HG03103 (cell line): ENCODE data around the gene DLG5.

Source experiments
- ATAC-seq: cut with Tn5 transposase; IDR thresholded peaks from one replicate; pipeline ENCODE4 v1.9.1; 2021; ENCODE audit warnings: low read depth; ENCODE audit not compliant: unreplicated experiment

The DLG5 gene

DNA sequence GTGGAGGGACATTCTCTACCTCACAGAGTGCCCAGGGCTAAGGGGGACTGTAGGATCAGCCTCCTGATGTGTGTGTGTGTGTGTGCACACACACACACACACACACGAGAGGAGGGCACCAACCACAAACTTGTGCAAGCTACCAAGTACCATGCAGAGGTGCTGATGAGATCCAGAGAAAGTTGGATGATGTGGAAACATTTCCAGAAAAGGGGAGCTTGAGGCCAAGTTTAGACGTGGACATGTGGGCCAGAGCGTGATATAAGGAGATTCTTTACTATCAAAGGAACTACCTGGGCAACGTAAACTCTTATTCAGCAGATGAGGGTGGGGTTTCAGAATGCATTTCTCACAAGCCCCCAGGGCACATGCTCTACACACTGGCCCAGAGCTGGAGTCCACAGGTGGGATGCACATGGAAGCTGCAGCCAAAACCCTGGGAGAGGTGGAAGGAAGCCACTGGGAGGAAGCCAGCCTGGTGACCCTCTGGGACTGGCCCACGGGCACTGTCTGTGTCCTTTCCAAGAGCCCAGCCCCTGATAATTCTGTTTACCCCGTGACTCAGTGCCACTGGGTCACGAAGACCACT is 53.5 kb downstream of the DLG5 start:
- ATAC-seq: no peak

DNA sequence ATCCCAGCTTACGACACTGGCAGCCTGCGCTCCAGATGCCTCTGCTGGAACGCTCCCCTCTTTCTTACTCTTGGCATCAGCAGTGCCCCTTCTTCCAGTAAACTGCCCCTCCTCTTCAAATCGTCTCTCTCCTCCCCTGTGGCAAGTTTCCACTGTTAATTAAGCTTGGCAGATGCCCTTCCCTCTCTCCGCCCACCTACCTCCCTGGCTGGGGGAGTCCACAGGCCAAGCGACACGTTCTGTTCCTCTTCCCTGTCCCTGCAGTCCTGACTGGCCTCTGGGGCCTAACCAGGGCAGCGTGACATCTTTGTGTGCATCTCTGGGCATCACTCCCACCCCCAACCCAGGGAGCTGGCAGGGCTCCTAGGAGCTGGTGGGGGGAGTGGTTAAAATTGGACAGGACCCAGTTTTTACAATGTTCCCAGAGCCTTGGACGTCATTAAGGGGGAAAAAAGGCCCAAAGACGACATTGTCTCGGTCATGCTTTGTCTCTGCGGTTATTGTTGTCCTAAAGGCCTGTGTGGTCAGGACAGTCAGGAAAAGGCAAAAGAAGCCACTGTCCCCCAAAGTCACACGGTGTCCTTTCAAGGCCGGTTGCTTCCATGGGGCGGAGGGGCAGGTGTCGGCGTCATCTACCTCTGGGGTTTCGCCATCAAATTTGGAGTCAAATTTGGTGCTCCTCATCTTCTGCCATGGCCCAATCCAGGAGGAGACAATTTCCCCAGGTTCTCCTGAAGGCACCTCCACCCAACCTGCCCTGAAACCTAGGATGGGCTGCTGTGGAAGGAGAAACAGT is 54.2 kb downstream of the DLG5 start:
- ATAC-seq: no peak

DNA sequence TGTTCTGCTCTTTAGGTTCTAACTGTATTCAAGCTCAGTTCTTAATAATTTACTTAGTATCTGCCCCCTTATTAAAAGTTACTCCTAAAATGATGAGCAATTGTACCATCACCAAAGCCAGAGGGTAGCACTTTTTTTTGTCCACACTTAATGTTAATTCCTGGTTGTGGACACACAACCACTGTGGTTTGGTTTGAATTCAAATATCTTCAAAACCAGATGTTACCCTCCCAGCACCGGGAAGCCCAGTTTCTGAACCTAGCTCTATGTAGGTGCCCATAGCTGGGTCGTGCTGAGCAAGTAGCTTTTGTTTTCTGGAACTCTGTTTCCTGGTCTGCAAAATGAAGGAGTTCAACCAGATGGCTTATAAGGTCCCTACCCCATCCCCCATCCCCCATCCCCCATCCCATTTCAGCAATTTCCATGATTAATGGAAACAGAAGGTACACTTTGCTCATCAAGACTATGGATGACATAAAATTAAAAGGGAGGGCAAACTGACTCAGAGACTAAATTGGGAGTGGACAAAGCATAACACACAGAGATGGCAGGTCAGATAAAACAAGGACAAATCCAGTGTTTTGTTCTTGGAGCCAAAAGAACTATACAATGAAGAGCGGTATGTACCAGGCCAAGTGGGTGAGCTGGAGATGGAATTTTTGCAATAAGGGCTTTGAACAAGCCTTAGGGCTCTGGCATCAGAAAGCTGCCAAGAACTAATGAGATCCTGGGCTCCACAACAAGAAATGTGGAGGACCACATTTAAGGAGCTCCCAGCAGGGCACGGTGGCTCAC is 56.7 kb downstream of the DLG5 start:
- no peak for ATAC-seq

DNA sequence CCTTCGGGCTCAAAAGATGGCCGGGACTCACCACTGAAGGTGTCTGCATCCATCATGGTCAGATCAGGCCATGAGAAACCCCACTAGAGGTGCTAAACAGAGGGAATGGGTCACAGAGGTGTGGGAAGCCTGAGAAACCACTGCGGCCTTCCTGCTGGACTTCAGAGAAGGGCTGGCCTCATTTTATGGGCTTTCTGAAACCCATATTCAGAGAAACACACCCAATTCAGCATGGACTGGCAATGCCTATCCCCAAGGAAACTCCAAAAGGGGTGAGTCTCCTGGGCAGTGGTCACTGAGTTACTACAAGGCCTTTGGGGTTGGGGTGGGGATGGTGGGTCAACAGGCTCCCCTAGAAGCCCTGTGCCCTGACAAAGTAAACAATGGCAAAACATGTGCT is 58.0 kb downstream of the DLG5 start:
- no peak for ATAC-seq

DNA sequence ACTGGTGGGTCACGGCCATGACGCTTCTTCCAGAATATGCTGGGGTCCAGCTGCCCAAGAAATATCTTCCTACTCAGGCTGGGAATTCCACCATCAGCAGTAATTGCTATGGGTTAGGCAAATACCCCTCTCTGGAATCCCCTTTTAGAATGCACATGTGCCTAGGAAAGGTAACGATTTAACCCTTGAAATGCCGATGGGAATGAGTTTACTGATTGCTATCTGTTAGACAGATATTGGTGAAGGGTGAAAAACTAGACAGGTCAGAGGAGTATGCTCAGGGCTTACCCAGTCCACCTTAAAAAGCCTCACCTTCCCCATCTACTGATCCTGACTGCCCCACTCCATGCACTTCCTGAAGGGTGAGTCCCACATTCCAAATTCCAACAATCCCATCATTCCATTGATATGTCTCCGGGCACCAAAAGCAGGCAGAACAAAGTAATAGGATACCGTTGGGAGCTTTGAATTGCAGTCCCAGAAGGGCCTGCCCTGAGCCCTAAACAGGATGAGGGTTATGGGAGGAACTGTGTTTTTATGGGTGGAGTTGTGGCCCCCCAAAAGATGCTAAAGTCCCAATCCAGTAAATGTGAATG is 59.3 kb downstream of the DLG5 start:
- ATAC-seq: no peak

DNA sequence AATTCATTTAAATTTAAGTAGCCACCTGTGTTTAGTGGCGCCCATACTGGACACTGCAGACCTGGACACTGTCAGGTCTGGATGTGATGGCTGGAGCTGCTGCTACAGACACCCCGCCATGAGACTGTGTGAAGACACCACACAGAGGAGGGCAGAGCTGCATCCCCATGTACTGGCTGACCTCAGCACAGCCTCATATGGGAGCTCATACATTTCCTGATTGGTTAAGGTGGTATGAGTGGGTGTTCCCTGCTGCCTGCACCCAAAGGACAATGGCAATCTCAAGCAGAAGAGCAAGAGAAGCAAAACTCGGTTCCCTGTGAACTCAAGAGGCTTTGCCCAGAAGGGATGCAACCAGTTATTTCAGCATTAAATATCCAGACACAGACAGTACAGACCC is 60.0 kb downstream of the DLG5 start:
- ATAC-seq: no peak

DNA sequence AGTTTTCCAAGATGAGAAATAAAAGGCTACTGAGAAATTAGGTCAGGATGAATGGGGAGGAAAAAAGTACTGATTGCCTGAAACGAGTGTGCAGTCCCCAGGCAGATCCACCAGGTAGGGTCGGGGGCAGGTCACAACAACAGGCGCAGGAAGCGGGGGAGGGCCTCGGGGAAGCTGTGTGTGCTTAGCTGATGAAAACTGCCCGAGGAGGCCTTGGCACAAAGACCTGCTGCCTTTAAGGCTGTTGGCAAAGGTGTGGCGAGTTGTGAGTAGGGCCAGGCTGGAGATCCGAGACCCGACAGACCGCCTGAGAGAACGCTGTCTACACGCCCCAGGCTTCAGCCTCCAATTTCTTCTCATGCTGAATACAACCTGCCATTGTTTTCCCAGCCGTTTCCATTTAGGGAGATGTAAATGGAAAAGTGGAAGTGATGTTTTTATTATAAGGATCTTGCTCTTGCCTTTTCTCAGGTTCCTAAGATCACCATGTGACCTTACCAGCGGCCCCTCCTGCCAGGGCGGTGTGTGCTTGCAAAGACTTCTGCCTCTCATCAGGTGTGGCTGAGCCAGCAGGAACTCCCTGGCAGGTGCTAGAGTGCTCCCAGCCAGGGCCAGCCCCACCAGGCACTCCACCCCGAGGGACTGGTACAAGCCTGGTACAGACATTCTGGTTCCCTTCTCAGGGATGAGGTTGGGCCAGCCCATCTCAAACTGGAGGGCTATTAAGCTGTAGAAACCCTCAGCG is 60.8 kb downstream of the DLG5 start:
- ATAC-seq: no peak

DNA sequence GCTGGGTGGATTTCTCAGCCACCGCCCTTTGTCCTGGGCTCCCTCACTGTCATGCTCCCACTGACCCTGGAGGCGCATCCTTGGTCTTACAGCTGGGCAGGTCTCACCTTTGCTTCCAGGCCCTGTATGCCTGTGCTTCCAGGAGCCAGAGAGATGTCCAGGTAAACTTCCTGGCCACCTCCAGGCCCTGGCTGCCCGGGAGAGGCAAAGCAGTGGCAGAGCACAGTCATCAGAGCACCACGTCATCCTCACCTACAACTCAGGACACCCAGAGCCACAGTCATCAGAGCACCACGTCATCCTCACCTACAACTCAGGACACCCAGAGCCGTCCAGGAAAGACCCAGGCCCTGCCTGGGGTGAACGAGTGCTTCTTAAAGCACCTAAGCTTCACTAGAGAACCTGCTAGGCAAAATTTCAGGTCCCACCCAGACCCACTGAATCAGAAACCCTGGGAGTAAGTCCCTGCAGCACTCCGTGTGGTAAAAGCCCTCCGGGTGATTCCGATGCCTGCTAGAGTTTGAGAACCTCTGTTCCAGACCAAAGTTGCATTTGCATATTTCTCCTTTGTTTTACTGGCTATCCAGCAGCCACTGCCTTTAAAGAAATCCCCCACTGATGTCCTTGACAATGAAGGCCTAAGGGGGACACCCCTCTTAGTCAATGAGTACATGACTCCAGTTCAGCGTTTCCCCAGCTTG is 62.3 kb downstream of the DLG5 start:
- no peak for ATAC-seq

DNA sequence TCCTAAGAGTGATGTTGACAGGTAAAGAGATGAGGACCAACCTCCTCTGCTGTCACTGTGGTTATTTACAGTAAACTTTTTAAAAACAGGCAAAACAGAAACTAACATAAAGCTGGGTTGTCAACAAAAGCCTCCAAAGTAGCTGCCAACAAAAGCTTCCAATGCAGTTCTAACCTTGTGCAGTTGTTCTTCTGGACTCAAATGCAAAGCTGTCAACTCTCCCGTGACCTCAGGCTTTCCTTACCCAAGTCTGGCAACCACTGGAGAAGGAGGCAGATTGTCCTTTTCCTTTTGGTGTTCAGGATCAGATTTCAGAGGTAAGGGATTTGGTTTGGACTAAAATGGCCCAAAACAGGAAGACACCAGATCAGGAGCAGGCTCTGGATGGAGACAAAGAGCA is 63.1 kb downstream of the DLG5 start:
- ATAC-seq: no peak

DNA sequence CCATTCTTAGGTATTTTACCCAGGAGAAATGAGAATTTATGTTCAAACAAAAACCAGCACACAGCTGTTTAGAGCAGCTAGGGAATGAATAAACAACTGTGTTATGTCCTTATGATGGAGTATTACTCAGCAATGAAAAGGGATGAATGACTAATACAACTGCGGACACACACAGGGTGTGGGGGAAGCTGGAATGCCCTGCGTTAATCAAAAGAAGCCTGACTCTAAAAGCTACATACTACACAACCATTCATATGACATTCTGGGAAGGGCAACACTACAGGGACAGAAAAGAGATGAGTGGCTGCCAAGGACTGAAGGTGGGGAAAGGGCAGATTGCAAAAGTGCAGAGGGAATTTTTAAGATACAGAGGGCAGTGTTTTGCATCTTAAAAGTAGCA is 64.0 kb downstream of the DLG5 start:
- ATAC-seq: no peak

DNA sequence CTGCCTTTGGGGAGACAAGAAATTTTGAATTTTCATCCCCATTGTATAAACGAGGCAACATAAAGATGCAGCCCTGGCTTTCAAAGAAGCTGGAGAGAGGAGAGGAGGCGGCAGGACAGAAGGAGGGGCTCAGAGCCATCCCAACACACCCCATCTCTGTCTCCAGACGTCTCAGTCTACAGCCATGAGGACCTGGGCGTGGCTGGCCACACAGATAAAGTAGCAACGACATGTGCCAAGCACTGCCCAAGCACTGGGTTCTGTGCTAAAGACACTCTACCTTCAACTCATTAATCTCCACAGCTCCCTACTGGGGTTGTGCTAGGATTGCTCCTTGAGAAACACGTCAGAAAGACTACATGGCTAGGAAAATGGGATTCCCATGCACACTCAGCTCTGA is 65.2 kb downstream of the DLG5 start:
- ATAC-seq: no peak

DNA sequence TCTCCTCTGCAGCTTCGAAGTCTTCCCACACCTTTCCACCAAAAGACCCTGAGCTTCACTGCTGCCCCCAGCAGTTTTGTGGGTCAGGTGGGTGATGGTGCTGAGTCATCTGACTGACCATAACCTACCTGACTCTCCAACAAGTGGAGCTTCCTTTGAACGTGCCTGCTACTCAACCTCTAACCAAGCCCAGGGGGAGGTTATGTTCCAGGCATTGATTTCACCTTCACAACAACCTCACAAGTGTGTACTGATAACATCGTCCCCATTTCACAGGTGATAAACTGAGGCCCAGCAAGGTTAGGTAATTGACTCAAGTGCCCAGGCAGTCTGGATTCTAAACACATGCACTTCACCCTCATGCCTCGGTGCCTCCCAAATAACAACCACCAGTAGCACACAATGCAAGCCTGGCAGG is 66.7 kb downstream of the DLG5 start:
- ATAC-seq: no peak

DNA sequence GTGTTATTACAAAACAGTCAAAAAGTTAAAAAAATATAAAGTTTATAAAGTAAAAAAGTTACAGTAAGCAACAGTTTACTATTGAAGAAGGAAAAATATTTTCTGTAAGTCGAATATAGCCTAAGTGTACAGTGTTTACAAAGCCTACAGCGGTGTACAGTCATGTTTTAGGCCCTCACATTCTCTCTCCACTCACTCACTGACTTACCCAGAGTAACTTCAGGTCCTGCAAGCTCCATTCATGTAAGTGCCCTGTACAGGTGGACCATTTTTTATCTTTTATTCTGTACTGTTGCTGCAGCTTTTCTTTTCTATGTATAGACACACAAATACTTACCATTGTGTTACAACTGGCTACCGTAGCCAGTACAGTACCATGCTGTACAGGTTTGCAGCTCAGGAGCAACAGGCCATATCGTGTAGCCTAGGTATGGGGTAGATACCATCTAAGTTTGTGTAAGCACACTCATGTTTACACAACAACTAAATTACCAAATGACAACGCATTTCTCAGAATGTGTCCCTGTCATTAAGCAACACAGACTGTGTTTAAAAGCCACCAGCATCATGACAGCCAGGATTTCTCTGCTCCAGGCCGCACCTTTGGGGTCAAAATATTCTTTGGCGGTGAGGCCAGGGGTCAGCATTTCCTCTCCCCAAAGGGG is 67.2 kb downstream of the DLG5 start:
- no peak for ATAC-seq

DNA sequence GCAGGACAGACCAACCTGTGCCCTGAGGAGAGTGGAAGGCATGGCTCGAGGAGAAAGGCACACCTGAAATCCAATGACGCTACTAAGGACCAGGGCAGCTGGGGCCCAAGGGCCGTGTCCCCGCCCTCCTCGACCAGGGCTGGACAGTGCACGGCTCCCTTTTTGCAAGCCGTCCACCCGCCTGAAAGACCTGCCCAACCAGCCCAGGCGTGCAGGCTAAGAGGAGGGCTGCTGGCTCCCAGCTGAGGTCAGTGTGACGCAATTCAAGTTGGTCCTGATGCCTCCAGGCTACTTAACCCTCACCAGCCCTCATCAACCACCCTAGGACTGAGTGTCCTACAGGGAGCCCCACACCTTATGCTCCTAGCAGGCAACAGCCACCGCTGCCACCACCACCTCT is 69.3 kb downstream of the DLG5 start:
- no peak for ATAC-seq

DNA sequence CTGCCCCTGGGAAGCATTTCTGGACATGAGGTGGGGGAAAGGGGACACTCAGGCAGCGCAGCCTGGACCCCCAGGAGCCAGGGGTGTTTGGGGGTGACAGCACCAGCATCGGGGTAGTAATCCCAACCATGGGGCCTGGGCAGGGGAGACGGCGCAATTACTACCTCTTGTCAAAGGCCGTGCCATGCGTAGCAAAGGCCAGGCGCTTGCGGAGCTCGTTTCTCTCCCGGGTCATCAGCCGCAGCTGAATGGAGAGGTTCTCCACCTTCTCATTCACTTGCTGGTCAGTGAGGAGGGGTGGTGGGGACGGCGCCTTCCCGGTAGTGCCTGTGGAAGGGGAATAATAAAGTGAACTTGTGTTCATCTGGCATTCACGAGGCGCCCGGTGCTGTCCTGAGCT is 70.0 kb downstream of the DLG5 start:
- ATAC-seq: no peak

DNA sequence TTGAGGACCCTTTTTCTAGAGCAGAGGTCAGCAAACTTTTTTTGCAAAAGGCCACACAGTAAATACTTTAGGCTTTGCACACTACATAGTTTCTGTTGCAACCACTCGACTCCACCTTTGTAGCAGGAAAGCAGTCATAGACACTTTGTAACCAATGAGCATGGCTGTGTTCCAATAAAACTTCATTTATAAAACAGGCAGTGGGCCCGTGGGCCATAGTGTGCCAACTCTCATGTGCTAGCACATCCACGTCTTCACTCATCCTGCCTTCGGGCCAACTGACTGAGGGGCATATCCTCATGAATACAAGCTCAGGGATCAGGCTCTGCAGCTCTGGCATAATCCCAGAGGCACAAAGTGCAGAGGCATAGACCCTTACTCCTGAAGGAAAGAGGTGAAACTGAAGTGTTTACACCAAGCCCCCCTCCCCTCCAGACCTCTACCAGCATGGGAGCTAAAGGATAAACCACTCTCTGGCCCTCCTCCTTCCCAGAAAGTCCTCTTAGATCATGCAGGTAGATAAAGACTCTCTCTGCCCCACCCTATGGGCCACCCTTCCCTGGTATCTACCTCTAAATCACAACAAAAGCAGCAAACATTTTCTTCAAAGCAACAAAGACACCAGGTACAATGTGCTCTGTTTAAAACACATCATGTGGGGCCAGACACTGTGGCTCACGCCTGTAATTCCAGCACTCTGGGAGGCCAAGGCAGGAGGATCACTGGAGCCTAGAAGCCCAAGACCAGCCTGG is 71.0 kb downstream of the DLG5 start:
- no peak for ATAC-seq

DNA sequence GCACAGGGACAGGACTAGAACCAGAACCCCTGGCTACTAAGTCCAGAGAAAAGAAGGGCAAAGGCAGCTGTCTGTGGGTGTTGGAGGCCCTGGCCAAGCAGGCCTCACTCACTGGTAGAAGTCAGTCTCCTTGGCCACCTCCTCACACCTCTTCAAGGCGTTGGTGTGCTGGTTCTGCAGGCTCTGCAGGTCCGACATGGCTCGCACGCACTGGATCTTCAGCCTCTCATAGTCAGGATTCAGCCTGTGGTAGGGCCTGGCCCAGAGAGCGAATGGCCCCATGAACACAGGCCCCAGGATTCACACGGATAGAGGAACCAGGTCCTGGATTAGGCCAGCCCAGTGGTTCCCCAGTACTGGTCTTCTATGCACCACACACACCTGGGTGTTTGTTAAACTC is 72.4 kb downstream of the DLG5 start:
- ATAC-seq: no peak

DNA sequence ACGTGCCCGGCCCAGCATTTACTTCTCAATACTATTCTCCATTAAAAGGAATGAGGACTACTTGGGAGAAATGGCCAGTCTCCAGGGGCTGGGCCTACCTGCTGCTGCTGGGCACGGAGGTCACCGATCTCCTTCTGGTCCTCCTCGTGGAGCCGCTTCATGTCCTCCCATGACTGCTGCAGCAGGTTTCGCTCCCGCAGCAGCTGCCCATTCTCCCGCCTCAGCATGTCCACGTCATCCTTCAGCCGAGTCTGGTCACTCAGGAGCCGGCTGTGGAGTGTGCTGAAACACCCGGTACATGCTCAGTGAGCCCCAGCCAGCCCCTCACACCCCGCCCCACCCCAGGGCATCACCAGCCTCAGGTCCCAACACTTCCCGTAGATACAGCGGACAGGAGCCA is 73.3 kb downstream of the DLG5 start:
- ATAC-seq: no peak
